ENCODE results near the gene CCNB1IP1. TPM values are rescaled to one million over a fixed set of nuclear protein-coding genes. Genes with fewer than 3 reads are reported as not detected.

CCNB1IP1 gene
- total RNA-seq, 1 donor from 2014 or later, result 67.4 TPM

Other genes with a start within 250 kb of the CCNB1IP1 start
- gene OR4K17, start 222.5 kb downstream of the CCNB1IP1 start, total RNA-seq (ENCODE audit: insufficient read depth, low replicate concordance), result 5.1 TPM
- 4.6 TPM for gene OR4N5, start 194.5 kb downstream of the CCNB1IP1 start, total RNA-seq (ENCODE audit: insufficient read depth, low replicate concordance)
- gene OR11G2, start 142.4 kb downstream of the CCNB1IP1 start, total RNA-seq (ENCODE audit: insufficient read depth, low replicate concordance), result not detected
- 1.2 TPM for gene OR11H6, start 109.6 kb downstream of the CCNB1IP1 start, total RNA-seq (ENCODE audit: insufficient read depth, low replicate concordance)
- not detected for gene OR11H7, start 104.3 kb downstream of the CCNB1IP1 start, total RNA-seq (ENCODE audit: insufficient read depth, low replicate concordance)
- 0.96 TPM for gene OR11H4, start 94.0 kb downstream of the CCNB1IP1 start, total RNA-seq (ENCODE audit: insufficient read depth, low replicate concordance)
- gene TTC5, start 27.3 kb downstream of the CCNB1IP1 start, total RNA-seq (ENCODE audit: insufficient read depth, low replicate concordance), result 28.4 TPM
- gene PARP2, start 10.4 kb upstream of the CCNB1IP1 start, total RNA-seq (ENCODE audit: insufficient read depth, low replicate concordance), result 11.3 TPM
- 13.2 TPM for gene TEP1, start 80.2 kb upstream of the CCNB1IP1 start, total RNA-seq (ENCODE audit: insufficient read depth, low replicate concordance)
- 6.3 TPM for gene KLHL33, start 102.9 kb upstream of the CCNB1IP1 start, total RNA-seq (ENCODE audit: insufficient read depth, low replicate concordance)
- 59.0 TPM for gene OSGEP, start 121.5 kb upstream of the CCNB1IP1 start, total RNA-seq (ENCODE audit: insufficient read depth, low replicate concordance)
- 25.5 TPM for gene APEX1, start 121.9 kb upstream of the CCNB1IP1 start, total RNA-seq (ENCODE audit: insufficient read depth, low replicate concordance)
- 6.5 TPM for gene PIP4P1, start 128.2 kb upstream of the CCNB1IP1 start, total RNA-seq (ENCODE audit: insufficient read depth, low replicate concordance)
- gene PNP, start 136.1 kb upstream of the CCNB1IP1 start, total RNA-seq (ENCODE audit: insufficient read depth, low replicate concordance), result 13.7 TPM
- 4.8 TPM for gene RNASE10, start 172.3 kb upstream of the CCNB1IP1 start, total RNA-seq (ENCODE audit: insufficient read depth, low replicate concordance)
- 9.6 TPM for gene RNASE9, start 227.8 kb upstream of the CCNB1IP1 start, total RNA-seq (ENCODE audit: insufficient read depth, low replicate concordance)